Spleen (tissue), 7 donors: Measurements from ENCODE around the gene GMEB2.

ENCODE experiments used
- POLR2A ChIP-seq, 3 donors: fragments of 450-650 bp; IDR thresholded peaks; one replicate each; pipeline ENCODE4 v1.5.1; 2017; ENCODE audit warnings: antibody characterized with exemption in 3 of 3, mild to moderate bottlenecking in 1 of 3
- POLR2AphosphoS5 ChIP-seq, 3 donors: sonication (generic); formaldehyde crosslinking; IDR thresholded peaks; one replicate each; pipeline ENCODE4 v1.5.1; 2017; ENCODE audit warnings: antibody characterized with exemption in 3 of 3
- TF ChIP-seq, protein P1 (sequence below), 11 experiments: fragments of 200-600 bp in 7 of 11; fragments of 450-650 bp in 4 of 11; sonication (generic) in 4 of 11; IDR thresholded peaks in 8 of 11; conservative IDR thresholded peaks in 3 of 11; 1 replicate in 7 of 11; 2 replicates in 4 of 11; pipeline versions ENCODE4 v1.4.0 to v1.8.0; 2016 to 2021; ENCODE audit warnings: antibody characterized with exemption in 11 of 11, inconsistent platforms in 4 of 11, mild to moderate bottlenecking in 1 of 11
- donor health status: DM: no; HTN: no; CAD: no; lungs with moderate emphysema.
- donor health status: DM: no; HTN: no; CAD: no.
- donor health status: DM: no; HTN: no; CAD: no.

- TF ChIP-seq, protein P1, sequence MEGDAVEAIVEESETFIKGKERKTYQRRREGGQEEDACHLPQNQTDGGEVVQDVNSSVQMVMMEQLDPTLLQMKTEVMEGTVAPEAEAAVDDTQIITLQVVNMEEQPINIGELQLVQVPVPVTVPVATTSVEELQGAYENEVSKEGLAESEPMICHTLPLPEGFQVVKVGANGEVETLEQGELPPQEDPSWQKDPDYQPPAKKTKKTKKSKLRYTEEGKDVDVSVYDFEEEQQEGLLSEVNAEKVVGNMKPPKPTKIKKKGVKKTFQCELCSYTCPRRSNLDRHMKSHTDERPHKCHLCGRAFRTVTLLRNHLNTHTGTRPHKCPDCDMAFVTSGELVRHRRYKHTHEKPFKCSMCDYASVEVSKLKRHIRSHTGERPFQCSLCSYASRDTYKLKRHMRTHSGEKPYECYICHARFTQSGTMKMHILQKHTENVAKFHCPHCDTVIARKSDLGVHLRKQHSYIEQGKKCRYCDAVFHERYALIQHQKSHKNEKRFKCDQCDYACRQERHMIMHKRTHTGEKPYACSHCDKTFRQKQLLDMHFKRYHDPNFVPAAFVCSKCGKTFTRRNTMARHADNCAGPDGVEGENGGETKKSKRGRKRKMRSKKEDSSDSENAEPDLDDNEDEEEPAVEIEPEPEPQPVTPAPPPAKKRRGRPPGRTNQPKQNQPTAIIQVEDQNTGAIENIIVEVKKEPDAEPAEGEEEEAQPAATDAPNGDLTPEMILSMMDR (IDR thresholded peaks at IDR 0.05 in 8 of 11, conservative IDR thresholded peaks at IDR 0.05 in 3 of 11), result no peak
- no peak for TF ChIP-seq POLR2A (IDR thresholded peaks at IDR 0.05)
- no peak for TF ChIP-seq POLR2AphosphoS5 (IDR thresholded peaks at IDR 0.05)
These were observed 45.8 kb upstream of the GMEB2 start for GRCh38 chr20:63672666-63673065.
